ENCODE results near the gene TSPAN17.

DNA sequence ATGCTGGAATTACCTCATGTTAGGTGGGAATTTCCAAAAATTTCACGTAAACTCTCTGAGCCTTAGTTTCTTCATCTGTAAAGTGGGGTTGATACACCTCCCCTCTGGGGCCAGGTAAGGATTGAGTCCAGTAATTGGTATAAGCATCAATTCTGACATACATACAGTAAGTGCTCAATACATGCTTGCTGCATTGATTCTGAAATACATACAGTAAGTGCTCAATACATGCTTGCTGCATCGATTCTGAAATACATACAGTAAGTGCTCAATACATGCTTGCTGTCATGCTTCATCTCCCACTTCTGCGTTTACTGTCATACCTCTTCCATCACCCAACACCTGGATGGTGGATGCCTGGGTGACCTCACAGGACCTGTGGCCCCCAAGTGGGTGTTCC, 57.1 kb downstream of the TSPAN17 start:
- TF ChIP-seq ZNF565 (CRISPR knock-in tag; conservative IDR thresholded peaks at IDR 0.05; ENCODE audit: low read depth): no peak
- TF ChIP-seq ZFP30 (CRISPR knock-in tag; IDR thresholded peaks at IDR 0.05): no peak
- no peak for TF ChIP-seq CSDC2 (CRISPR knock-in tag; IDR thresholded peaks at IDR 0.05)
- no peak for TF ChIP-seq BACH2 (CRISPR knock-in tag; IDR thresholded peaks at IDR 0.05; ENCODE audit: borderline replicate concordance)
- TF ChIP-seq ESRRG (CRISPR knock-in tag; IDR thresholded peaks at IDR 0.05): no peak
- no peak for TF ChIP-seq TOX (CRISPR knock-in tag; IDR thresholded peaks at IDR 0.05; ENCODE audit: borderline replicate concordance)
- no peak for TF ChIP-seq ARNTL (CRISPR knock-in tag; IDR thresholded peaks at IDR 0.05; ENCODE audit: borderline replicate concordance, low read depth)
- no peak for TF ChIP-seq CSRNP3 (CRISPR knock-in tag; IDR thresholded peaks at IDR 0.05)

All from SK-N-SH treated with all-trans-retinoic acid at 6 μM for 48 hours (cell line).